ENCODE results near the gene COX8A.
"Not testable (repeated sequence)": the region's sequence is repeated elsewhere in the genome, so short reads cannot be mapped to it uniquely, and the experiment has no call there.

Gene COX8A

GRCh38 chr11:63969461-63969860 lies 5.0 kb upstream of the COX8A start:
- DNase-seq (ENCODE audit: low read depth in 2 of 2), result no peak

GRCh38 chr11:63970902-63971301 lies 3.5 kb upstream of the COX8A start:
- no peak for DNase-seq (ENCODE audit: low read depth in 2 of 2)

- DNase-seq (ENCODE audit: low read depth in 2 of 2), result not testable (repeated sequence)
Observed at GRCh38 chr11:63973912-63974258, 535 bp upstream of the COX8A start.

GRCh38 chr11:63978551-63979239 lies 4.3 kb downstream of the COX8A start:
- no peak for DNase-seq (ENCODE audit: low read depth in 2 of 2)

GRCh38 chr11:63979426-63979825 lies 5.0 kb downstream of the COX8A start:
- no peak for DNase-seq (ENCODE audit: low read depth in 2 of 2)

- peak; percentile 58 to 63 for DNase-seq (ENCODE audit: low read depth in 2 of 2)
Observed at GRCh38 chr11:63985812-63986155, 11.4 kb downstream of the COX8A start.

GRCh38 chr11:63986156-63986931 lies 11.9 kb downstream of the COX8A start, which contains the start of gene OTUB1:
Gene OTUB1, plus strand, starts transcription at chr11:63986438. Its CDS starts 19 bp downstream, at chr11:63986457.
- DNase-seq (ENCODE audit: low read depth in 2 of 2), result peak; percentile 80 to 89

- no peak for DNase-seq (ENCODE audit: low read depth in 2 of 2)
Observed at GRCh38 chr11:63986932-63987513, 12.6 kb downstream of the COX8A start.

- DNase-seq (ENCODE audit: low read depth in 2 of 2), result no peak
Observed at GRCh38 chr11:63991558-63991957, 17.1 kb downstream of the COX8A start.

GRCh38 chr11:63993100-63993499 lies 18.7 kb downstream of the COX8A start:
- DNase-seq (ENCODE audit: low read depth in 2 of 2), result no peak

GRCh38 chr11:63993993-63994392 lies 19.6 kb downstream of the COX8A start:
- no peak for DNase-seq (ENCODE audit: low read depth in 2 of 2)

GRCh38 chr11:63996512-63996911 lies 22.1 kb downstream of the COX8A start:
- no peak for DNase-seq (ENCODE audit: low read depth in 2 of 2)

- DNase-seq (ENCODE audit: low read depth in 2 of 2), result no peak
Observed at GRCh38 chr11:63997104-63997700, 22.8 kb downstream of the COX8A start.

GRCh38 chr11:63997801-63998337 lies 23.4 kb downstream of the COX8A start:
- DNase-seq (ENCODE audit: low read depth in 2 of 2), result no peak

- peak in 1 of 2 donors; percentile 12 for DNase-seq (ENCODE audit: low read depth in 2 of 2)
Observed at GRCh38 chr11:63998558-63999348, 24.3 kb downstream of the COX8A start.

GRCh38 chr11:63999349-64000025 lies 25.1 kb downstream of the COX8A start:
- peak; percentile 45 to 52 for DNase-seq (ENCODE audit: low read depth in 2 of 2)

GRCh38 chr11:64000026-64000739 lies 25.8 kb downstream of the COX8A start:
- peak; percentile 64 to 65 for DNase-seq (ENCODE audit: low read depth in 2 of 2)

- no peak for DNase-seq (ENCODE audit: low read depth in 2 of 2)
Observed at GRCh38 chr11:64000740-64001483, 26.5 kb downstream of the COX8A start.

Measured in stimulated activated CD4-positive, alpha-beta T cell treated with anti-CD3 and anti-CD28 coated beads, Interleukin-4, amount 100 ng/mL, for 48 hours (primary cell).